OCI-LY1 (cell line): ENCODE measurements around the gene CACHD1.

Experiments
- H2AFZ ChIP-seq: fragments of 200-600 bp; sonication (generic), shearing (Covaris generic); 2 replicates; pipeline ENCODE4 v1.6.0; 2014; ENCODE audit warnings: antibody characterized with exemption, mild to moderate bottlenecking, low read length
- H3F3A ChIP-seq: fragments of 200-600 bp; sonication (generic), shearing (Covaris generic); 2 replicates; pipeline ENCODE4 v1.6.0; 2014; ENCODE audit warnings: mild to moderate bottlenecking, antibody characterized with exemption, low read length, moderate library complexity; ENCODE audit not compliant: insufficient read depth
- H3K27ac ChIP-seq: fragments of 200-600 bp; sonication (generic); 2 replicates; pipeline ENCODE4 v1.5.1; 2014; ENCODE audit warnings: low read length, mixed run types, mild to moderate bottlenecking, low read depth; ENCODE audit not compliant: poor library complexity, severe bottlenecking
- H3K27me3 ChIP-seq: fragments of 200-600 bp; sonication (generic); 2 replicates; pipeline ENCODE4 v1.6.0; 2014; ENCODE audit warnings: antibody characterized with exemption, mild to moderate bottlenecking, low read length, moderate library complexity; ENCODE audit not compliant: insufficient read depth
- H3K36me3 ChIP-seq: fragments of 200-600 bp; sonication (generic); 2 replicates; pipeline ENCODE4 v1.6.1; 2014; ENCODE audit warnings: mild to moderate bottlenecking, antibody characterized with exemption, low read length, moderate library complexity, mixed read lengths; ENCODE audit not compliant: insufficient read depth
- H3K4me1 ChIP-seq: fragments of 200-600 bp; sonication (generic); 2 replicates; pipeline ENCODE4 v1.5.1; 2014; ENCODE audit warnings: mild to moderate bottlenecking, low read length, moderate library complexity; ENCODE audit not compliant: insufficient read depth, severe bottlenecking
- H3K4me2 ChIP-seq: fragments of 200-600 bp; sonication (generic), shearing (Covaris generic); 2 replicates; pipeline ENCODE4 v1.6.1; 2014; ENCODE audit warnings: low read length
- H3K4me3 ChIP-seq: fragments of 200-600 bp; sonication (generic); 2 replicates; pipeline ENCODE4 v1.5.1; 2014; ENCODE audit warnings: low read length, low read depth, mild to moderate bottlenecking, mixed read lengths; ENCODE audit not compliant: poor library complexity, severe bottlenecking
- H3K79me2 ChIP-seq: fragments of 200-600 bp; shearing (Covaris generic); 2 replicates; pipeline ENCODE4 v1.6.1; 2016; ENCODE audit warnings: mixed run types, low read length, mixed read lengths; ENCODE audit not compliant: insufficient read depth
- H3K9ac ChIP-seq: fragments of 200-600 bp; sonication (generic), shearing (Covaris generic); 2 replicates; pipeline ENCODE4 v1.6.1; 2014; ENCODE audit warnings: mild to moderate bottlenecking, low read length, mixed read lengths
- H3K9me2 ChIP-seq: fragments of 200-600 bp; sonication (generic), shearing (Covaris generic); 2 replicates; pipeline ENCODE4 v1.6.1; 2014; ENCODE audit warnings: low read depth, mild to moderate bottlenecking, low read length, mixed read lengths
- H3K9me3 ChIP-seq: fragments of 200-600 bp; shearing (Covaris generic); 2 replicates; pipeline ENCODE4 v1.6.1; 2014; ENCODE audit warnings: low read length, mixed read lengths
- H4K20me1 ChIP-seq: fragments of 200-600 bp; sonication (generic), shearing (Covaris generic); 2 replicates; pipeline ENCODE4 v1.6.0; 2016; ENCODE audit warnings: mild to moderate bottlenecking, low read length; ENCODE audit not compliant: insufficient read depth
- EZH2 ChIP-seq: fragments of 200-600 bp; sonication (generic), shearing (Covaris generic); IDR thresholded peaks from 2 replicates; pipeline ENCODE4 v1.8.0; 2017; ENCODE audit warnings: borderline replicate concordance, mixed run types, mild to moderate bottlenecking, antibody characterized with exemption, low read length, moderate library complexity, mixed read lengths
- TF ChIP-seq, protein P1 (sequence below): fragments of 200-600 bp; sonication (generic), shearing (Covaris generic); IDR thresholded peaks from 2 replicates; pipeline ENCODE4 v1.5.1; 2017; ENCODE audit warnings: mild to moderate bottlenecking, antibody characterized with exemption, low read length, moderate library complexity, mixed read lengths

CACHD1 gene

DNA sequence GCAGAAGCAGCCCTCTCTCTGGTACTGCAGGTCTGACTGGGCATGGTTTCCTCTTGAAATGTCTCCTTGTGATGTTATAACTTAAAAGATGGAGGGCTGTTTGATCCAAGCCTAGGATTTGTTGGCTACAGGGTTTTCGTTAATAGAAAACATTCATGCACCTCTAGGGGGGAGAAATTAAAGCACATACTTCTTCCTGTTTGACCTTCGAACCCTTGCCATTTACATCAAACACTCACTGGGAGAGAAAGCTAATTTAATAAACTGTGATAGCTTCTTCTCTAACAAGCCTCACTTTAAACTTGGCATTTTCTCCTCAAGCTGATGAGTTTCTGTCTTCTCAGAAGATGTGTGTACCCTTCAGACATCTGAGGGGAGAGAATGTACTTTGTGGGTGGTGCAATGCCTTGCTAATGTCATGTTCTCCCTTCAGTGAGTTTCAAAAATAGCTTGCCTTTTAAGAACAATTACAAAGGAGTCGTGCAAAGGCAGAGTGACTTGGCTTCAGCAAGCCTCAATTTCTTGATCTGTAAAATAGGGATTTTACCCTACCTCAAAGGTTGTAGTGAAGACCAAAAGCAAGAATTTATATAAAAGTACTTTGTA lies 20.4 kb downstream of the CACHD1 start:
- H3K9me2 ChIP-seq = no peaks in the 10 kb centered on the region
- no peaks in the 10 kb centered on the region for H3F3A ChIP-seq
- no peak overlapping the region for H3K4me3 ChIP-seq
- no peak overlapping the region for H3K4me2 ChIP-seq
- TF ChIP-seq, protein P1, sequence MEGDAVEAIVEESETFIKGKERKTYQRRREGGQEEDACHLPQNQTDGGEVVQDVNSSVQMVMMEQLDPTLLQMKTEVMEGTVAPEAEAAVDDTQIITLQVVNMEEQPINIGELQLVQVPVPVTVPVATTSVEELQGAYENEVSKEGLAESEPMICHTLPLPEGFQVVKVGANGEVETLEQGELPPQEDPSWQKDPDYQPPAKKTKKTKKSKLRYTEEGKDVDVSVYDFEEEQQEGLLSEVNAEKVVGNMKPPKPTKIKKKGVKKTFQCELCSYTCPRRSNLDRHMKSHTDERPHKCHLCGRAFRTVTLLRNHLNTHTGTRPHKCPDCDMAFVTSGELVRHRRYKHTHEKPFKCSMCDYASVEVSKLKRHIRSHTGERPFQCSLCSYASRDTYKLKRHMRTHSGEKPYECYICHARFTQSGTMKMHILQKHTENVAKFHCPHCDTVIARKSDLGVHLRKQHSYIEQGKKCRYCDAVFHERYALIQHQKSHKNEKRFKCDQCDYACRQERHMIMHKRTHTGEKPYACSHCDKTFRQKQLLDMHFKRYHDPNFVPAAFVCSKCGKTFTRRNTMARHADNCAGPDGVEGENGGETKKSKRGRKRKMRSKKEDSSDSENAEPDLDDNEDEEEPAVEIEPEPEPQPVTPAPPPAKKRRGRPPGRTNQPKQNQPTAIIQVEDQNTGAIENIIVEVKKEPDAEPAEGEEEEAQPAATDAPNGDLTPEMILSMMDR = no peak
- TF ChIP-seq EZH2 = no peak
- H3K79me2 ChIP-seq = no peaks in the 10 kb centered on the region
- no peaks in the 10 kb centered on the region for H3K27me3 ChIP-seq
- H3K9me3 ChIP-seq = no peaks in the 10 kb centered on the region
- no peak overlapping the region for H3K27ac ChIP-seq
- no peaks in the 10 kb centered on the region for H3K36me3 ChIP-seq
- H4K20me1 ChIP-seq = no peaks in the 10 kb centered on the region
- H3K4me1 ChIP-seq = no peaks in the 10 kb centered on the region
- no peak overlapping the region for H3K9ac ChIP-seq
- no peak overlapping the region for H2AFZ ChIP-seq

DNA sequence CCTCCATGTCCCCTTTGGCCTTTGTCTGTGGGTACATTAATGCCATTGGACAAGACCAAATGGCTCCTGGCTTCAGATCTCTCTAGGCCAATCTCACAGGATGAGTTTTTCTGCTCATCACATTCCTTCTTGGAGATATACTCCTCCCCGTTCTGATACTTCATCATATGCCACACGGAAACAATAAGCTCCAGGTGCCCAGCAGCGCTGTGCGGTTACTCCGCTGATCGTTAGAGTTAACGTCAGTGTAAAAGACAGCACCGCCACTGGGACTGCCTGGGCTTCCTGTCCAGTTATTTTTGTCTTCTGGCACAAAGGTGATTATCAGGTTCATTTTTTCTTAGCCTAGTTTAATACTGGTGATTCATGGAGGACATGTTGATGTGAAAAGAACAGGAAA lies 22.5 kb downstream of the CACHD1 start:
- Histone ChIP-seq H3K9me2 (no peaks in the 10 kb centered on the region), H3K4me2 (no peak overlapping the region), H3K9ac (no peak overlapping the region), H3K36me3 (no peaks in the 10 kb centered on the region), H3K4me3 (no peak overlapping the region), H3K27me3 (no peaks in the 10 kb centered on the region), H3F3A (no peaks in the 10 kb centered on the region), H3K4me1 (no peaks in the 10 kb centered on the region), H2AFZ (no peak overlapping the region), H3K9me3 (no peaks in the 10 kb centered on the region), H4K20me1 (no peaks in the 10 kb centered on the region), H3K79me2 (no peaks in the 10 kb centered on the region), H3K27ac (no peak overlapping the region)
- TF ChIP-seq, protein P1 = no peak
- TF ChIP-seq EZH2 = no peak

DNA sequence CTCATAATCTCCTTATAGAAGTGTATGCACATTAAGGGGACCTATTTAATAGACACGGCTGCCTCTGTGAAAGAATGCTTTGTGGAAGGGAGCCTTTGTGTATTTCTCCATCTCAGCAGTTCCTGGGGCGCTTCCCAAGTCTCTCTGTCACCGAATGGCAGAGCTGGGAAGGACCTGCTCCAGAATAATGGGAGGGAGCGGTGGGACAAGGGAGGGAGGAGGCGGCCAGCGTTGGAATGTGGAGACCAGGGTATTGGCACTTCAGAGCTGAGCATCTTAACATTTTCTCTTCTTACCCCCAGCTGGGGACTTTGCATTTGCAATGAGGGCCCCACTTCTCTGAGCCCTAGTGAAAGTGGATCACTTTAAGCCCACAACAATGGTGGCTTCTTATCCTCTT lies 23.9 kb downstream of the CACHD1 start:
- Histone ChIP-seq H3K27me3 (no peaks in the 10 kb centered on the region), H4K20me1 (no peaks in the 10 kb centered on the region), H3F3A (no peaks in the 10 kb centered on the region), H3K36me3 (no peaks in the 10 kb centered on the region), H3K9ac (no peak overlapping the region), H3K4me2 (no peak overlapping the region), H3K79me2 (no peaks in the 10 kb centered on the region), H3K4me3 (no peak overlapping the region), H2AFZ (no peak overlapping the region), H3K9me3 (no peaks in the 10 kb centered on the region), H3K9me2 (no peaks in the 10 kb centered on the region), H3K4me1 (no peaks in the 10 kb centered on the region), H3K27ac (no peak overlapping the region)
- TF ChIP-seq EZH2 = no peak
- TF ChIP-seq, protein P1 = no peak
